HUDEP-2 (cell line): ENCODE results near the gene PRKAG3.
A peak's percentile ranks its signal among the peaks of the same experiment; 100 is the strongest.

Experiments
- DNase-seq, 76 experiments: peaks; one replicate each; lab custom pipeline; 2025; ENCODE audit not compliant: unreplicated experiment in 76 of 76; lab: John Stamatoyannopoulos, UW

PRKAG3 gene

DNA sequence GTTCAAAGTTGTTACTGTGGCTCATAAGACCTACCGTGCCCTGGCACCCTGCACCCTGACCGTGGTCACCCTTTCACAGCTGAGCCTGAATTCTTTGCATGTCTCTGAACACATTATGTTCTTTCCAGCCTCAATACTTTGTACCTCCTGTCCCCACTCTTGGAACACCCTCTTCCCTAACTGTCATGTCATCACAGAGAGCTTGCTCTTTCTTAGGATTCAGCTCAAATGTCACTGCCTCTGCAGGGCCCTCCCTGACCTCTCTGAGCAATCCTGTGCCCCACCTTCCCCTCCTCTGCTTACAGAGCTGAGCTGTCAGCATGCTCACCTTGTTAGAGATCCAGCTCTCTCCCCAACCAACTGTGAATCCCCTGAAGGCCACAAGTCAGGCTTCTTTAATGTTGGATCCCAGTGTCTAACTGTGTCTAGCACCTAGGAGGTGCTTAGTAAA lies 15.0 kb downstream of the PRKAG3 start:
- DNase-seq = no peak

DNA sequence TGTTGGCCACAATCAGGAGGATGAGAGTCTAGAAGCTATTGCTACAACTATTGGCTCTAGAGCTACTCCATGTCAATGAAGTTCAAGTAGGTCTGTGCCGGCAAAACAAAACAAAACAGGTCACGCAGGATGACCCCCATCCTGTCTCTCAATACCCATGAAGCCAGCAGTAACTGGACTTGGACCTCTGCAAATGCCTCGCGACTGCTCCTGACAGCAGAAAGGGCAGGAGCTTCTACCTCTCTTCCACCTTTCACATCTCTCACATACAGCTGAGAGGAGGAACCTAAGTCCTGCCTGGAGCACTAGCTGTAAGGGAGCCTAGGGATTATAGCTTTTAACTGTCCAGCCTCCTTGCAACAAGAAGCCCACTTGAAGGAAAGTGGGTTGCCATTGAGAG lies 16.0 kb downstream of the PRKAG3 start:
- no peak for DNase-seq

DNA sequence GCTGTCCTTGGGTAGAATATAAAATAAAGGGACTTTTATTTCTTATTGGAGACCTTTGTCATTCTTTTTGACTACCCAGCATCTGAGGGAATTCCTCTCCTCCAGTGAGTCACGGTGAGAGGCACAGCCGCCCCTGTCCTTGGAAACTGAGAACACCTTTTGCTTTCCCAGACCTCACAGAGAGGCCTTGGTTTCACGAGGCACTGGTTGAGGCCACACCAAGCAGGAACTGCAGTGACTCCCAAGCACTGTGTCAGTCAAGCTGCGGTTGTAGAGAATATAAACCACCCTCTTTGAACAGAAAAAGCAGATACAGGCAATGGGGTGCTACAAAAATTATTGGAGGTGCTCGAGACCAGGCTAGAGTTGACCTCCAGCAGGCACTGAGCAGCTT lies 16.4 kb downstream of the PRKAG3 start:
- no peak for DNase-seq

DNA sequence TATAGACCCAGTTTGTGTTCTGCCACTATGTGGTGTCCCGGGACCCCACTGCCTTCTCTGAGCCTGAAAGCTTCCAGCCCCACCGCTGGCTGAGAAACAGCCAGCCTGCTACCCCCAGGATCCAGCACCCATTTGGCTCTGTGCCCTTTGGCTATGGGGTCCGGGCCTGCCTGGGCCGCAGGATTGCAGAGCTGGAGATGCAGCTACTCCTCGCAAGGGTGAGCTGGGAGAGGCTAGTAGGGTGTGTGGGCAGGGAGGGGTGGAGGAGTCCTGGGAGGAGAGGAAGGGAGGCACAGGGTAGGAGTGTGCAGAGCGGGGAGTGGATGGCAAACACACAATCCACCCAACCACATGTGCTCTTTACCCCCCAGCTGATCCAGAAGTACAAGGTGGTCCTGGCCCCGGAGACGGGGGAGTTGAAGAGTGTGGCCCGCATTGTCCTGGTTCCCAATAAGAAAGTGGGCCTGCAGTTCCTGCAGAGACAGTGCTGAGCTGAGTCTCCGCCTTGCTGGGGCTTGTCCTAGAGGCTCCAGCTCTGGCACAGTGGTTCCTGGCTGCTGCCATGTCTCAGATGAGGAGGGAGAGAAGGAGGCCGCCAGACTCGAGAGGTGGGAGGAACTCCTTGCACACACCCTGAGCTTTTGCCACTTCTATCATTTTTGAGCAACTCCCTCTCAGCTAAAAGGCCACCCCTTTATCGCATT lies 16.9 kb downstream of the PRKAG3 start:
- no peak for DNase-seq

DNA sequence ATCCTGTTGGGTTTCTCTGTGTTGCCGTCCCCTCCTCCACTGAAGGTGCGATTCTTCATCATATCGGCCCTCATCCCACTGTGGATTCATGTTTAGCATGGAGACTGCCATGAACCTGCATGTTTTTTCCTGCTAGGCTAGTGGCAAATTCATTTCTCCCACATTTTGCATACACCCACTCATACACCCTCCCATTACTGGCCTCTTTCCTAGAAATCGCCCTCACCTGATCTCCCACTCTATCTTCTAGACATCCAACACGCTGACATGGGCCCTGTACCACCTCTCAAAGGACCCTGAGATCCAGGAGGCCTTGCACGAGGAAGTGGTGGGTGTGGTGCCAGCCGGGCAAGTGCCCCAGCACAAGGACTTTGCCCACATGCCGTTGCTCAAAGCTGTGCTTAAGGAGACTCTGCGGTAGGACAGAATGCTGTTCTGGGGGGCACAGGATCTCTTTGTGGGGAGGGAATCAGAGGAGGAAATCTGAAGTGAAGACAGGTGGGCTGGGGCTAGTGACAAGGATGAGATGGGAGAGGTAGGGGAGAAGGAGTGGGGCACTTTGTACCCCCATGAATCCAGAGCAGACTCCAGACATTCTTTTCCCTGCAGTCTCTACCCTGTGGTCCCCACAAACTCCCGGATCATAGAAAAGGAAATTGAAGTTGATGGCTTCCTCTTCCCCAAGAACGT lies 17.7 kb downstream of the PRKAG3 start:
- DNase-seq = no peak

DNA sequence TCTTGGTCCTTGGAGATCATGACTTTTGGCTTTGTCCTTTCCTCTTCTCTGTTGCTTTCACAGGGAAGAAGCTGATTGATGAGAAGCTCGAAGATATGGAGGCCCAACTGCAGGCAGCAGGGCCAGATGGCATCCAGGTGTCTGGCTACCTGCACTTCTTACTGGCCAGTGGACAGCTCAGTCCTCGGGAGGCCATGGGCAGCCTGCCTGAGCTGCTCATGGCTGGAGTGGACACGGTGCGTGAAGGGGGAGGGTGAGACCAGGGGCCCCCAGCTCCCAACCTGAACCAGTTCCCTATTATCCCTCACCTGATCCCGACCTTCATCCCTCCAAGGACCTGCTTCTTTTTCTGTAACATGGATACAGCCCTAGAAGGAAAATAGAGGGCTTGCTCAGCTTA lies 18.7 kb downstream of the PRKAG3 start:
- no peak for DNase-seq

DNA sequence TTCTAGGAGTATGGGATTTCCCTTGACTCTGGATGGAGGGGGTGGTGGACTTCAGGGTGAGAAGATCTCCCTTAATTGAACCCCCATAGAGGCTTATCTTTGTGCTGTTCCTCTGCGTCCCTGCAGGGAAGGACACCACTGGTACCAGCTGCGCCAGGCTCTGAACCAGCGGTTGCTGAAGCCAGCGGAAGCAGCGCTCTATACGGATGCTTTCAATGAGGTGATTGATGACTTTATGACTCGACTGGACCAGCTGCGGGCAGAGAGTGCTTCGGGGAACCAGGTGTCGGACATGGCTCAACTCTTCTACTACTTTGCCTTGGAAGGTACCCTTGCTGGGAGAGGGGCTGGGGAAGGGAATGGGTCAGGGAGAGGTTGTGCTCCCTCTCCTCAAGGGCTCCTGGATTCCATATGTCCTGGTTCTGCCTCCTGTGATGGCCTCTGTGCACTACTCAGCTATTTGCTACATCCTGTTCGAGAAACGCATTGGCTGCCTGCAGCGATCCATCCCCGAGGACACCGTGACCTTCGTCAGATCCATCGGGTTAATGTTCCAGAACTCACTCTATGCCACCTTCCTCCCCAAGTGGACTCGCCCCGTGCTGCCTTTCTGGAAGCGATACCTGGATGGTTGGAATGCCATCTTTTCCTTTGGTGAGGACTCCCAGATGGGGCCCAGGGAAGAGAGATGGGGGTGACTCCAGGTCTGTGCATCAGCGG lies 19.3 kb downstream of the PRKAG3 start:
- DNase-seq = no peak

DNA sequence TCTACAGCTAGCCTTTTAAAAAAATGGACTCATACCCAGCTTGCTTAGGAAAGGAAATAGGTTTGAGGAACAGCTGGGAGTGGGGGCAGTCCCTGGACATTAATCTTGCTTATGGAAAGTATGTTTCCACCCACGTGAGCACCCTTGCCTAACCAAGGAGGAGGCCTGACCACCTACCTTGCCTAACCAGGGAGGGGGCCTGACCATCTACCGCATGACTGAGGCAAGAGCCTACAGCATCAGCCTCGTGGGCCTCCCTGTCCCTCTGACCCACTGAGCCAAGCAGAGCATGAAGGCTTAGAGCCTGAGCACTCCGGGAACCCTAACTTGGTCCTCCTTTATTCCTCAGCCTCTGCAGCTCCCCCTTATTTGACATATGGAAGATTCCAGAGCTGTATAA lies 20.2 kb downstream of the PRKAG3 start:
- no peak for DNase-seq

DNA sequence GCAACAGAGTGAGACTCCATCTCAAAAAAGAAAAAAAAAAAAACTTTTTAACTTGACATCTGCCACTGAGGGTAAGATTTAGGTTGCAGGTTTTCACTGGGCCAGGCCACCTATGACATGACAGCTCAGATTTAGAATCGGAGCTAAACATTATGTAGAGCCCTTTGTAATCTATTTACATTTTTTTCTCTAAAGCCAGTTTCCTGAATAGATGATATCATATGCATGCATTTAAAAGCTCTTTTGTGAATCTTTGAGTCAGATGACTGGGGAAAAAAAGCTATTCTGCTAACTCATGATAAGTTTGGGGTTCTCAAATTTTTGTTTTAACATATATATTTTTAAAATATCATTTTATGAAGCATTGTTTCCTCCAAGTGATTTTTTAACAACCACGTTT lies 21.3 kb downstream of the PRKAG3 start:
- DNase-seq = no peak

DNA sequence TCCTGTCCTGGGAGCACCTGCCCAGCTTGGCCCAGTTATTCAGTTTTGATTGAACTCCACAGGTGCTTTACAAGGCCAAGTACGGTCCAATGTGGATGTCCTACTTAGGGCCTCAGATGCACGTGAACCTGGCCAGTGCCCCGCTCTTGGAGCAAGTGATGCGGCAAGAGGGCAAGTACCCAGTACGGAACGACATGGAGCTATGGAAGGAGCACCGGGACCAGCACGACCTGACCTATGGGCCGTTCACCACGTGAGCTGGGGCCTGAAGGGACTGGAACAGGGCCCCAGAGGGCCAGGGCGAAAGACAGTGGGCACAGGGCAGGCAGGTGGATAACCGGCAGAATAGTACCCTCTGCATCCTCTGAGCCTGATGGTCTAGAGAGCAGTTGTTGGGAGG lies 22.1 kb downstream of the PRKAG3 start:
- no peak for DNase-seq

DNA sequence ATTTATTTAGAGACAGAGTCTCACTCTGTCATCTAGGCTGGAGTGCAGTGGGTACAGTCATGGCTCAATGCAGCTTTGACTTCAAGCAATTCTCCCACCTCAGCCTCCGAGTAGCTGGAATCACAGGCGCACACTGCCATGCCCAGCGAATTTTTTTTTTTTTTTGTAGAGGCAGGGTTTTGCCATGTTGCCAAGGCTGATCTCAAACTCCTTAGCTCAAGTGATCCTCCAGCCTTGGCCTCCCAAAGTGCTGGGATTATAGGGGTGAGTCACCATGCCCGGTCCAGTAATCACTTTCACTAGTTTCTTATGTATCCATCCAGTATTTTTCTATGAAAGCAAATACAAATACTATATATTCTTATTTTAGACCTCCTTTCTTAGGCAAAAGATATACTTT lies 24.0 kb downstream of the PRKAG3 start:
- no peak for DNase-seq

DNA sequence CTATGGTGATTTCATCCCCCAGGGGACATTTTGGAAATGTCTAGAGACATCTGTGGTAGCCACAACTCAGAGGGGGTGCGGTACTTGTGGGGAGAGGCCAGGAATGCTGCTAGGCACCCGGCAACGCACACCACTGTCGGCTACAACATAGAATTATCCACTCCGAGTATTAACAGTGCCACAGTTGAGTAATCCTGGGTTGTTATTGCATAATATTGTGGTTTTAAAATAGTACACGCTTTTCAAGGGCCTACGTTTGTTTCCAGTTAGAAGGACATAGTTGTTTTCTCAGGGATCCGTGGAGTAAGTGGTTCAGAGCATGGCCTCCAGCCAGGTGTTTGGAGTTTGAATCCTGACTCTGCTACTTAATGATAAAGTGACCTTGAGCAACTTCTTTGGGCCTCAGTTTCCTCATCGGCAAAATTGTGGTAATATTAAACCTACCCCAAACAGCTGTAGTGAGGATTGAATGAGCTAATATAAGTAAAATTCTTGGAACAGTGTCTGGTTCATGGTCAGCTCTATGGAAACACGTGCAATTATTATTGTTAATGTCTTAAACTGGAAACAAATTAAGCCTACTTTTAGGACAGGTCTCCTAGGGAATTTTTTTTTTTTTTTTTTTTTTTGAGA lies 25.1 kb downstream of the PRKAG3 start:
- no peak for DNase-seq

DNA sequence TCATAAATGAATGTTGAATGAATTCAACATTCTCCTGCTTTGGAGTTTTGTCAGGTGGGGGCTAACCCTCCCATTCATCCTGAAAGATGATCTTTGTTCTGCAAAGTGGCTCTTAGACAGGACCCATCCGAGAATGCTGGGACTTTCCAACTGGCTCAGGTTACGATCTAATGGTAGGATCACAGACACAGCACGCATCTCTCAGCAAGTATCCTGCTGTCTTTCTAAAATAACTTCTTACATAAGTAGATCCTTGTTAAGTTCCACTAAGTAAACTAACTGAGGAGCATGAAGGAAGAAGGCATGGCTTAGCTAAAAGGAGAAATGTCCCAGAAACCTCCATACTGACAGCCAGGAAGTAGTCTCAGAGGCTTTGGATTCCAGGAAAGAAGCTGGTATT lies 26.0 kb downstream of the PRKAG3 start:
- no peak for DNase-seq

DNA sequence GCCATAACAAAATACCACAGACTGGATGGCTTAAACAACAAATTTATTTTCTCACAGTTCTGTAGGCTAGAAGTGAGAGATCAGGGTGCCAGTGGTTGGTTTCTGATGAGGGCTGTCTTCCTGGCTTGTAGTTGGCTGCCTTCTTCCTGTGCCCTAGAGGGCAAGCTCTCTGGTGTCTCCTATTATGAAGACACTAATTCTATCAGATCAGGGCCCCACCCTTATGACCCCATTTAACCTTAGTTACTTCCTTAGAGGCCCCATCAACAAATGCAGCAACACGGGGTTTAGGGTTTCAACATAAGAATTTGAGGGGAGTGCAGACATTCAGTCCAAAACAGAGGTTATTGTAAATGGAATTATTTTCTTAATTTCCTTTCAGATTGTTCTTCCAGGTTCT lies 26.8 kb downstream of the PRKAG3 start:
- no peak for DNase-seq

DNA sequence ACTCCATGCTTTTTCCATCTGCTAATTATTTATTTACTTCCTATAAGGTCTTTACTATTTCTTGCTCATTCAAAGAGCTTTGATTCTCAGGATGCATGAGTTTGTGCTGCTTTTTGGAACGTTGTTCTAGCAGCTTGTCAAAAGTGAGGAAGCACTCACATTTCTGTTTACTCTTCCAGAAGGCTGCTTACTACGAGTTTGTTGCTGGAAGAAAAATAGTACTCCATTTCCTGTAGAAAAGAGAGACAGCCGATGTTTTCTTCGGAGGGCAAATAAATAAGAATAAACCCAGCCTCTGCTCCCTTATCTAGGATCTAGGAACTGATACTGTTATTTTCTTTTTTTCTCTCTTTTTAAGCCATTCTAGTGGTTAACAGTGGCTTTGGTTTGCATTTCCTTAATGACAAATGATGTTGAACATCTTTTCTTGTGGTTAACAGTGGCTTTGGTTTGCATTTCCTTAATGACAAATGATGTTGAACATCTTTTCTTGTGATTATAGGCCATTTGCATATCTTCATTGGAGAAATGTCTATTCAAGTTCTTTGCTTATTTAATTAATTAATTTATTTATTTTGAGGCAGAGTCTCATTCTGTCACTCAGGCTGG lies 29.1 kb downstream of the PRKAG3 start:
- DNase-seq = no peak

DNA sequence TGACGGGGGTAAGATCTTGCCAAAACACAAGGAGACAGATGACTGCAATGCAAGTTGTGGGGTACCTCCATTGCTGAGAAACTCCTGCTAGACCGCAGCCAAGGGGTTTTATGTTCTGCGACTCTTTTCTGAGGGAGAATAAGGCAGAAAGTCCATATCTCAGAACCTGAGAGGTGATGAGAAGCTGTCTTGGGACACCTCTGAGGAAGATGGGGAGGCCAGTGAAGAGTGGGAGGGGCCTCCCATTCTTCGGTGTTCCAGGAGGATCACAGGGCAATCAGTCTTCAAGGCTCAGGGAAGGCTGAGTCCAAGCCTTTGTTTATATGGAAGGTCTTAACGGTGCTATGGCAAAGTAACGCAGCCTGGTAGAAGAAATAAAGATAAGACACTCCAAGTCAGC lies 31.6 kb downstream of the PRKAG3 start:
- no peak for DNase-seq

DNA sequence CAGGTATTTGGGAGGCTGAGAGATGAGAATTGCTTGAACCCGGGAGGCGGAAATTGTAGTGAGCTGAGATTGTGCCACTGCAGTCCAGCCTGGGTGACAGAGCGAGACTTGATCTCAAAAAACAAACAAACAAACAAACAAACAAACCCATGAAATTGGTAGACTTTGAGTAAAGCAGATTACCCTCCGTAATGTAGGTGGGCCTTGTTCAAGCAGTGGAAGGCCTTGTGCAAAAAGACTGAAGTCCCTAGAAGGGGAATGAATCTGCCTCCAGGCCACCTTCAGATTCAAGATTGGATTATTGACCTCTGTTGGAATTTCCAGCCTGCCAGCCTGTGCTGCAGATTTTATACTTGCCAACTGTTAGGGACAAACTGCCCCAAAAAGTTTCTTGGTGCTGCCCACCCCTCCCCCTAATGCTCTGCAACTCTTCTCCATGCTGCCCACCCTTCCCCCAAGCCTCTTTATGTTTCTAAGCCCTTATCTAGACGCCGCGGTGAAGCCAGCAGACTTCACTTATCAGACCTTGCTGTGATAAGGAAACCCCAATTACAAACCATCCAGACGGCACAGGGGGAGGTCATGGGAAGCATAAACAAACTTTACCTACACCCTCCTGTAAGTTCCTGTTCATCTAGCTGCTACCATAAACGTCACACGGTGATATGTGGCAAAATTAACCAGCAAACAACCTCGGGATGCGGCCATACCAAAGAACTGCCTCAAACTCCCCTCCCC lies 32.7 kb downstream of the PRKAG3 start:
- DNase-seq = peak in 17 of 76 experiments; percentile 3 to 47 (median 16)

DNA sequence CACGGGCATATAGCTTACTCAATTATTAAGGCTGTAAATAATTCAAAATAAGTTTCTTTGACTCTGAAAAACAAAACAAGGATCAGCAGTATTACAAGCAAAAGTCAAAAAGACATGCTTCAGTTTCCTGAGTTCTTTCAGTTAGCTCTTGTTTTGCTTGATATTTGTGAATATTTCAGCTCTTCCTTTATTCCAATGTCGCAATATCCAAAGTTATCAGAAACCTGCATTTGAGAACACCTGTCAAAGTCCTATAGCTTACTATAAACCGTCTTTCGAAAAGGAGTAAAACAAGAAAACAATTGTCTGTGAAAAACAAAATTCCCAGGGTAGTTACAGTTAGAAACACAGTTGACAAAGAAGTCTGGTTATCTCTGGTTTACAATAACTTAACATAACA lies 34.9 kb downstream of the PRKAG3 start:
- DNase-seq = no peak

DNA sequence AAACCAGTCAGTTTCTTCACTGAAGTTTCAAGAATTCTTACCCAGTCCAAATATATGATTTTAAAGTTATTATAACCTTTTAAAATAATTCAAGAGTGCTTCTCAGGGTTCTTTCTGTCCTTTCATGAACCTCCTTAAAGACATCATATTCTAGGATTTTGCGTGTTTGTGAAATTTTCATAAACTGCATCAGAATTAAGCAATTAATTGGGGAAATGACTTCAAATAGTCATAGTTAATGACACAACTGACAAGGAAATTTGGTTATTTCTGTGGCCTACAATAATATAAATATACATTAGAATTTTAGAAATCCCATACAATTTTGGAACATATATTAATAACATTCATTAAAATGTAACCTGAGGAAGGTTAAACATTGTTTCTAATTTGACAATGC lies 39.2 kb downstream of the PRKAG3 start:
- no peak for DNase-seq

DNA sequence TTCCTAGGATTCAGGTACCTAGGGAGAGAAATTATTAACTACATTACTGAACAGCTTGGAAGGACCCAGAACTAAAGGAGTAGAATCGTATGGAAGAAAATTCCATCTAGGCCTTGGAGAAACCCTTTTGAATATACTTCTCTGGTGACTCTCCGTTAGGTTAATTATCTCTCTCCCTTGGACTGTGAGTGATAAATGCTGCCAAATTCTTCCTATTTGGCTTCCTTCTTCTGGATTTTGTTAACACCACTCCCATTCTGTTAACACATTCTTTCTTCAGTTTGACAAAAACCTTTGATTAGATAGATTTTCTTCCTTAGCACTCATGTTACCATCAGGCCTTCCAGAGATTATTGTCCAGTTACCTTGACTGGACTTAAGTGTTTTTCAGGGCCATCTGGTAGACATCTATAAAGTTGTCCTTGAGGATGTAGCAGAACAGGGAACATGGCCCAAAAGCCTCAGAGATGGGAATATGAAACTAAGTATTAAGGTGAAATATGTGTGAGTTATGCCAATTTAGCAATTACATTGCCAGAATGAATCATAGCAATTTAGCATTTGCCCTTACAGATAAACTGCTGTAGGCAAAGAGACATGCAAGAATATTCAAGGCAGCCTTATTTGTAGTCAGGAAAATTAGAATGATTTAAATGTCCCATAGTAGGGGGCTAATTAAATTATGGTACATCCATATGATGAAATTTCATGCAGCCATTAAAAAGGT lies 42.9 kb downstream of the PRKAG3 start:
- DNase-seq = no peak
